ENCODE results near the gene SEPTIN12.
"Not testable (repeated sequence)": the region's sequence is repeated elsewhere in the genome, so short reads cannot be mapped to it uniquely, and the experiment has no call there.

Gene SEPTIN12

GRCh38 chr16:4754865-4755264, 33.3 kb downstream of the SEPTIN12 start:
- no peak for DNase-seq (ENCODE audit: low read depth in 2 of 2)

- no peak for DNase-seq (ENCODE audit: low read depth in 2 of 2)
These were observed 34.9 kb downstream of the SEPTIN12 start for GRCh38 chr16:4753227-4753626.

GRCh38 chr16:4752351-4753100, 35.6 kb downstream of the SEPTIN12 start:
- DNase-seq (ENCODE audit: low read depth in 2 of 2): no peak

GRCh38 chr16:4750896-4751295, 37.2 kb downstream of the SEPTIN12 start:
- no peak for DNase-seq (ENCODE audit: low read depth in 2 of 2)

- no peak for DNase-seq (ENCODE audit: low read depth in 2 of 2)
These were observed 38.4 kb downstream of the SEPTIN12 start for GRCh38 chr16:4749700-4750257.

DNA sequence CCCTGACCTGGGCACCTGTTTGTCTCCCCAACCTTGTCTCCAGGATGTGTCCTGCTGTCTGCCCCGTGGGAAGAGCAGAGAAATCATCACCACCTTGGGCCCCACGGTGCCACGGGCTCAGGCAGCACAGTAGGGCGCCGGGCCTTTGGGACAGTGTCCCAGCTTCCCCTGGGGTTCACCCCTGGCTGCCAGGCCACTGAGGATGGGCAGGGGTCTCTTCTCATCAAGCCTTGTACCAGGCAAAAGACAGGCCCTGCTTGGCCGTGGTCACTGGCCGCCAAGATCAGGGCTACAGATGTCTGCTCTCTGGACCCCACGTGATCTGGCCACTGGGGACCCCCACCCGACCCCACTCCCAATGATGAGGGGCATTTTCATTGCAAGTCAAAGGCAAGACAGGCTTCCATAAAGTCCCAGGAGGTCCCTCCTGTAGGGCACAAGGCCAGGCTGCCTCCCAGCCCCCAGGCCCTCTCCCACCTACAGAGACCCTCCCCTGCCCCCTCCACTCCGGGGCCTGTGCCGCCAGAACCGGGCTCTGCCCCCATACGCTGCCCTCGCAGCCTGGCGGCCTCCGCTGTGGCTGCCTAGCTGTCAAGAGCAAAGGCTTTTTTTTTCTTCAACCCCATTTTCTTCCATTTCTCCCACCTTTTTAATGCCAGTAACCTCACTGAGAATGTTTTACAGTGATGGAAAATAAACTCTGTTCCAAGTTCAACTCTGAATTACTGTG, 39.3 kb downstream of the SEPTIN12 start:
- no peak for DNase-seq (ENCODE audit: low read depth in 2 of 2)

GRCh38 chr16:4747906-4748681, 40.1 kb downstream of the SEPTIN12 start:
- DNase-seq (ENCODE audit: low read depth in 2 of 2): no peak

- DNase-seq (ENCODE audit: low read depth in 2 of 2): no peak
These were observed 41.1 kb downstream of the SEPTIN12 start for GRCh38 chr16:4746991-4747574.

DNA sequence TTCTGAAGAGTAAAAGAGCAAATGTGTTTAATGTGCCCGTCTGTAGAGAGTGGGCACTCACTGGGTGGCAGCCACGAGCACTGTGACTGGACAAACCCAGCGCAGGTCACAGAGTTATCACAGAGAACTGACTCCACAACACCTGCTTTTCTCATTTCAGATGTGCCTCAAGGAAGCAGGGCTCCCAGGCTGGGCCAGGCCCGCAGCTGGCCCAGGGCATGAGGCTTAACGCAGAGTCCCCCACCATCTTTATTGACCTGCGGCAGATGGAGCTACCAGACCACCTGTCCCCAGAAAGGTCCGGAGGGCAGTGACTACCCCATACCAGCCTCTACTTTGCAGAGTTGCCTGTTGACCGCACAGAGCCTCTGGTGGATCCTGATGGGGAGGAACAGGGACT, 41.9 kb downstream of the SEPTIN12 start:
- no peak for DNase-seq (ENCODE audit: low read depth in 2 of 2)

DNA sequence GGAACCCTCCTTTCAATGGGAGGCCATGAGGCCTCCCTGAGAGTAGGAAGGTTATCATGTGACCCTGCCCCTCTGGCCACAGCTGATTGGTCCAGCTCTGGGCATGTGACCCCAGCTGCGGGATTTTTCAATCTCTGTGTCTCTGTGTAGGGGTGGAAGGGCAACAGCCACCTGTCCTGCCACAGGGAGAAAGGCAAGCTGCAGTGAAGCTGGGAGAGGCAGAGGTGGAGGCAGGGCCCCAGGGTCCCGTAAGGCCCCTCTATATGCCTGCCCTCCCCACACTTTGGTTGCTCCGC, 42.9 kb downstream of the SEPTIN12 start:
- DNase-seq (ENCODE audit: low read depth in 2 of 2): no peak

- DNase-seq (ENCODE audit: low read depth in 2 of 2): no peak
These were observed 43.4 kb downstream of the SEPTIN12 start for GRCh38 chr16:4744555-4745273.

DNA sequence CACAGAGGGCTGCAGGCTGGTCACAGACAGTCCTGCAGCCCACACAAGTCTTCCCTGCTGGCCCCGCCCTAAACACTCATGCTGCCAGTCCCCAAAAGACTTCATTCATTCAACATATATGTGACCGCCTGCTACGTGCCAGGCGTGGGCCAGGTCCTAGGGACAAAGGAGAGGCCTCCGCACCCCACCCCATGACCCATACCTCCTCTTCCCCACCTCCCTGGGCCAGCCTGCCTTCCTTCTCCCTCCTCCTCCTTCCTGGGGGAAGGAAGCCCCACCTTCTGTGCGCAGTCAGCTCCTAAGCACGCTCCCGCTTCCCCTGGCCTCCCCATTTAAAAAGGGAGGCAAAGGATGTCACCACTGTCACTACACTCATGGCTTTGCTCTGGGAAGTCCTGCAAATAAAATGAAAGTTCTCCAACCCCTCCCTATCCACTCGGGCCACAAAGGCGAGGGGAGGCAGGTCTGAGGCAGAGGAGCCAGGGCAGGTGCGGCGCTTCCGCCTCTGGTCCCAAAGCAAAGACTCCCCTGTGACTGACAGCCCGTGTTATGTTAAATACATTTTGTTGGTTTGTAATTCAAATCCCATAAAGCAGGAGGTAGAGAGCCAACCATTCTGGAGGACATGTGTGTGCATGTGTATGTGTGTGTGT, 44.8 kb downstream of the SEPTIN12 start:
- no peak for DNase-seq (ENCODE audit: low read depth in 2 of 2)

- DNase-seq (ENCODE audit: low read depth in 2 of 2): not testable (repeated sequence)
These were observed 49.8 kb downstream of the SEPTIN12 start for GRCh38 chr16:4738370-4738769.

DNA sequence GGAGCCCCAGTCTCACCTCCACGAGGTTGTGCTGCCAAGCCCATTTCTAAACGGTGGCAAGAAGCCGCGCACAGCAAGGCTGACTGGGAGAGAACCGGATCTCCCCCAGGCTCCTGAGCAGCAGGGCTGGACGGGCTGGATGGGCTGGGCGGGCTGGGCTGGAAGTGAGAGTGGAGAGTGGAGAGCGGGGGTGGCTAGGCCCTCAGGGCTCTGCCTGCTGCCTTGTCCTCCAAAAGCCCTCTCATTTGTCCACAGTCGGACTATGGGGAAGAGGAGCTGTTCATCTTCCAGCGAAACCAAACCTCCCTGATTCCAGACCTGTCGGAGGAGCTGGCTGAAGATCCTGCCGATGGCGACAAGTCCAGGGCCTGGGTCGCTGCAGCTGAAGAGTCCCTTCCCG, 50.6 kb downstream of the SEPTIN12 start:
- no peak for DNase-seq (ENCODE audit: low read depth in 2 of 2)

- no peak for DNase-seq (ENCODE audit: low read depth in 2 of 2)
These were observed 51.6 kb downstream of the SEPTIN12 start for GRCh38 chr16:4736546-4736945.

DNA sequence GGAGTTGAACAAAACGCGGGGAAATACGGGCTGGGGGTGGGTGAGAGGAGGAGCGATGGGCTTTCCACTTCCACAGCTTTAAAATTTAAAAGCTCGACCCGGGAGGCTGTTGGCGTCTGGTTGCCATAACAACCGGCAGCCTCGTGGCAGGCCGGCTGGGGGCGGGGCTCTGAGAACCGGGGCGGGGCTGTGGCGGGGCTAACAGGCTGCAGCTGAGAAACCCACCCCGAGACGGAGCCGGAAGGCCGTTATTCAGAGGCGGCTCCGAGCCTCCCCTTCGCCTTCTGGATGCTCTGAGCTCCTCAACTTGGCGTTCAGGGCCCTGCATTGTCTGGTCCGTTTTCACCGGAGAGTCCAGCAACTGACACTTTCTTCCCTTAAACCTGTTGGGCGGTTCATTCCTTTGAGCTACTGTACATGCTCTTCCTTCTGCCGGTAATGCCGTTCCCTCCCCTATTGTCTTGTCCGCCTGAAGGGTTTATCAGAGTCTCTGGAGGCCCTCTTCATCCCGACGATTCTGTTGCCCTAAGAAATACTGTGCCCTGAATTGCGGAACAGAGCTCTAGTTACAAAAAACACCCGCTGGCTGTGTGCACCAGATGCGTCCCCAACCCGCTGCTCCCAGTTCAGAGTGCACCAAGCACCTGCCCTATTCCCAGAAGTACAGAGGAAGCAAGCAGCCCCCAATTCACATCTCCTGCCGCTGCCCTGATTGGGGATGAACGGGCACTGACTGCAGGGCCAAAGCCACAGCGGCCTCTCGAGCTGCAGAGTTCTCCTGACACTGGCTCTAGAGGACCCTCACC, 53.2 kb downstream of the SEPTIN12 start:
- DNase-seq (ENCODE audit: low read depth in 2 of 2): peak; percentile 89 to 90

GRCh38 chr16:4734063-4734729, 53.9 kb downstream of the SEPTIN12 start, which contains the start of the genes ANKS3 and DNAAF8:
TSS of gene ANKS3 (minus strand) at chr16:4734271. CDS start at chr16:4730149, 4,122 bp downstream.
TSS of gene DNAAF8 (plus strand) at chr16:4734537. CDS start at chr16:4736515, 1,978 bp downstream.
- peak; percentile 75 to 81 for DNase-seq (ENCODE audit: low read depth in 2 of 2)

DNA sequence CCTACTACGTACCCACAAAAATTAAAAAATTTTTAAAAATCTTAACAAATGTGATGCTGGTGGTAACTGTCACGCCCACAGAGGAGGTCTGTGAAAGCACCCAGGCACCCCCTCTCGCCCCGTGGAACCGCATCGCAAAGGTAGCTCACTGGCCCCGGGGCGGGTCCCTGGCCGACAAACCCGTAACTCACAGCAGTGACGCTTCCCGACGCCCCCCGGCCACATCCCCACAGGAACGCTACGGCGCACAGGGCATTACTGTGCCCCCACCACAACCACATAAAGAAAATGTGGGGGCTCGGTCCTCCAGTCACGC, 54.4 kb downstream of the SEPTIN12 start:
- peak in 1 of 2 donors; percentile 15 for DNase-seq (ENCODE audit: low read depth in 2 of 2)

DNA sequence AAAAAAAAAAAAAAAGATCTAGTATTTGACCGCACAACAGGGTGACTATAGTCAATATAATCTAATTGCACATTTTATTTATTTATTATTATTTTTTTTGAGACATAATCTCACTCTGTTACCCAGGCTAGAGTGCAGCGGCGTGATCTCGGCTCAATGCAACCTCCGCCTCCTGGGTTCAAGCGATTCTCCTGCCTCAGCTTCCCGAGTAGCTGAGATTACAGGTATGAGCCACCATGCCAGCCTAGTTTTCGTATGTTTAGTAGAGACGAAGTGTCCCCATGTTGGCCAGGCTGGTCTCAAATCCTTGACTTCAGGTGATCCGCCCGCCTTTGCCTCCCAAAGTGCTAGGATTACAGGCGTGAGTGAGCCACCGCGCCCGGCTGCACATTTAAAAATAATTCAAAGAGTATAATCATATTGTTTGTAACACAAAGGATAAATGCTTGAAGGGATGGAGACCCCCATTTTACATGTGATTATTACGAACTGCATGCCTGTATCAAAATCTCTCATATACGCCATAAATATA, 54.9 kb downstream of the SEPTIN12 start:
- no peak for DNase-seq (ENCODE audit: low read depth in 2 of 2)
